Suppressor macrophage (primary cell): ENCODE measurements around the gene HLA-DQB1.
A peak's percentile ranks its signal among the peaks of the same experiment; 100 is the strongest.
"Not testable (repeated sequence)": the region's sequence is repeated elsewhere in the genome, so short reads cannot be mapped to it uniquely, and the experiment has no call there.

Experiments
- DNase-seq, 4 experiments: peaks; one replicate each; pipeline ENCODE4 v3.0.0-alpha.2; 2020 to 2022

The HLA-DQB1 gene

GRCh38 chr6:32662099-32662498 lies 4.4 kb downstream of the HLA-DQB1 start:
- DNase-seq = no peak

- no peak for DNase-seq
These were observed 6.4 kb downstream of the HLA-DQB1 start for GRCh38 chr6:32659856-32660595.

GRCh38 chr6:32658268-32658897 lies 8.1 kb downstream of the HLA-DQB1 start:
- peak; percentile 65 to 84 (median 78) for DNase-seq

GRCh38 chr6:32657819-32658218 lies 8.6 kb downstream of the HLA-DQB1 start:
- not testable (repeated sequence) for DNase-seq

GRCh38 chr6:32657329-32657728 lies 9.1 kb downstream of the HLA-DQB1 start:
- not testable (repeated sequence) for DNase-seq

- DNase-seq = peak in 1 of 4 experiments; percentile 26
These were observed 11.2 kb downstream of the HLA-DQB1 start for GRCh38 chr6:32655203-32655710.

- no peak for DNase-seq
These were observed 21.3 kb downstream of the HLA-DQB1 start for GRCh38 chr6:32645047-32645703.

- DNase-seq = no peak
These were observed 22.6 kb downstream of the HLA-DQB1 start for GRCh38 chr6:32643904-32644303.

GRCh38 chr6:32642720-32643106 lies 23.7 kb downstream of the HLA-DQB1 start:
- DNase-seq = no peak

- peak; percentile 49 to 80 (median 67) for DNase-seq
These were observed 24.4 kb downstream of the HLA-DQB1 start for GRCh38 chr6:32641785-32642719.

- no peak for DNase-seq
These were observed 25.3 kb downstream of the HLA-DQB1 start for GRCh38 chr6:32641122-32641521.

- no peak for DNase-seq
These were observed 26.7 kb downstream of the HLA-DQB1 start for GRCh38 chr6:32639440-32640394.

- no peak for DNase-seq
These were observed 27.8 kb downstream of the HLA-DQB1 start for GRCh38 chr6:32638532-32639219.

- no peak for DNase-seq
These were observed 28.6 kb downstream of the HLA-DQB1 start for GRCh38 chr6:32637883-32638282.

GRCh38 chr6:32637219-32637880 lies 29.1 kb downstream of the HLA-DQB1 start, which contains the start of gene HLA-DQA1:
HLA-DQA1 (plus strand) TSS chr6:32637406; CDS start chr6:32637459, 53 bp downstream.
- peak; percentile 27 to 62 (median 46) for DNase-seq

- DNase-seq = no peak
These were observed 30.8 kb downstream of the HLA-DQB1 start for GRCh38 chr6:32635526-32636123.

GRCh38 chr6:32629793-32630192 lies 36.7 kb downstream of the HLA-DQB1 start:
- DNase-seq = not testable (repeated sequence)

GRCh38 chr6:32627831-32628230 lies 38.6 kb downstream of the HLA-DQB1 start:
- peak in 3 of 4 experiments; percentile 61 to 71 (median 65) for DNase-seq

GRCh38 chr6:32627249-32627648 lies 39.2 kb downstream of the HLA-DQB1 start:
- no peak for DNase-seq
